ENCODE measurements around the gene STOML1.
A peak's percentile ranks its signal among the peaks of the same experiment; 100 is the strongest.

The STOML1 gene

DNA sequence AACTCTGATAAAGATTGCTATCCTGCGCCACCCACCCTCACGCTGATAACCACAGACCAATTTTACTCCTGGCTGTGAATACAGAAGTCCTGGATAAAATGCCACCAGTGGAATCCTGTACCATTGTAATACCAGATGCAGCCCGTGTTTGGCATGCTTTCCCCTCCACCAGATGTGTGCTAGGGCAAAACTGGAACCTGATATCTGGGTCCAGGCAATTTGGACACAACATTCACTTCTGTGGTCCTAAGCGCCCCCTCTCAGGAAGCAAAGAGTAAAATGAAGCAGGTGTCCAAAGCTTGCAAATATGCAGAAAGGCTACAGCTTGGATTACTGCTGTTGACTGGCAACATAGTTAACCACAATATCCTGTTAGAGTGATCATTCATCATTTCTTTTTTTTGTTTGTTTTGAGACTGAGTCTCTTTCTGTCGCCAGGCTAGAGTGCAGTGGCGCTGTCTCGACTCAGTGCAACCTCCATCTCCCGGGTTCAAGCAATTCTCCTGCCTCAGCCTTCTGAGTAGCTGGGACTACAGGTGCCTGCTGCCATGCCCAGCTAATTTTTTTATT lies 33.0 kb downstream of the STOML1 start:
- peak; percentile 4 for DNase-seq

DNA sequence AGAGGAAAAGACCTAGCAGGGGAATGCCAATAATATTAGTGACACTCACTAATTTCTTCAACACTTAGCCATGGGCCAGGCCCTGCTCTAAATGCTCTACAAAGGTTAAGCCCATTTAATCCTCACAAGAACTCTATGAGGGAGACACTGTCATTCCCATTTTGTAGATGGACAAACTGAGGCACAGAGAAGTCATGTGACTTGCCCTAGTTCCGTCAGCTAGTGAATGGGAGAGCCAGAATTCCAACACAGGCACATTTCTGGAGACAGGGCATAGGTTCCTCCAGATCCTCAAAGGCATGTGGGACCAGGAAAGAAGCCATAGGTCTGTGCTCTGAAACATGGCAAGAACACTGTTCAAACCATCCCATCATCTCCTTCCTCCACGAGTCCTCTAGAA lies 34.3 kb downstream of the STOML1 start:
- DNase-seq: no peak

GRCh38 chr15:73957276-73957675 lies 34.8 kb downstream of the STOML1 start:
- peak; percentile 7 for DNase-seq

DNA sequence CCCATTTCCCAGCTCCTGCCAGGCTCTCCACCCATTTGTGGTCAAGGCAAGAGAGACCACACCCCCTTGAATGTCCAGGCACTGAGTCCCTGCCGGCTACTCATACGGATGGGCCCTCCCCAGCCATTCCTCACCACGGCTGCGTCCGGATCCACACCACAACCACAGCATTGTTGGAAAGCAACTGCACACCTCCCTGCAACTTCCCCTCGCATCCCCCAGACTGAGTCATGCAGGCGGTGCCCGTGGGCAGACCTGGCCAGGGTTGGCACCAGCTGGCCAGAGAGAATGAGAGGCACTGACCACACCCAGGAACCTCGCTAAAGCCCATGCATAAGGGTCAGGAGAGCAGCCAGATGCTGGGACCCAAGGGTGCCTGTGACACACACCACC lies 35.4 kb downstream of the STOML1 start:
- DNase-seq: peak; percentile 83

DNA sequence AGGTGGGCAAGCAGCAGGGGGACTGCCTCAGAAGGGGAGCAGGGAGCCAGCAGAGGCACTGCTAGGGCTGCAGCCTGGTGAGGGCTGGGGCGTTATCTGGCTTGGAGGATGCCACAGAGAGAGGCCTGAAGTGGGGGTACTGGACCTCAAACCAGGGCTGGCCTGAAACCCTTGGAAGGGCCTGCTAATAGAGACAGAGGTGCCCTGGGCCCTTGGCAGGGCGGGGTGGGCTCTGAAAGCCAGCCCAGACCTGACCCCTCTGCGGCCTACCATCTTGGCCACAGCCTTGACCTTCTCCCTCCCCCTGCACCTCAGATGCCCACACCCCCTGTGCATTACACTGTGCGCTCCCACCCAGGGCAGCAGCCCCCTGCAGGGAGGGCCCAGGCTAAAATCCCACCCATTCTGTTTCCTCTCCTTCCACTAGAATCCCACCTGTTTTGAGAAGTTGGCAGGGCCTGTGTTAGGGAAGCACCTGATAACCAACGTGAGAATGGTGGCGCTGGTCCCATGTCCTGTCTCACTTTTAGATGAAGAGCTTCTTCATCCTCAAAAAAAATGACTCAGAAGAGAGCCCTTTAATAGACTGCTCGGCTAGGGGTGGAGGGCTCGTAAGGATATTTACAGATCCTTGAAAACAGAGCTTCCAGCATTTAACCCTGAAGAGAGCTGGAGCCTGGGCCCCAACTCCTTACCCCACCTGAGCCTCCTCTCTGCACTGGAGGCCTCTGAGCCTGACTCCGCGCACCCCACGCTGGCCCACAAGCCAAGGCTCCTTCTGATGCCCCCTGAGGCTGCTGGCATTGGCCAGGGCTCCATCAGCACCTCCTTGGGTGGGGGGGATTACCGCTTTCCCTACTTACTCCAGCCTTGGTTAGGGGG lies 36.0 kb downstream of the STOML1 start:
- no peak for DNase-seq

- DNase-seq: no peak
Measured at GRCh38 chr15:73955326-73955725, 36.8 kb downstream of the STOML1 start.

DNA sequence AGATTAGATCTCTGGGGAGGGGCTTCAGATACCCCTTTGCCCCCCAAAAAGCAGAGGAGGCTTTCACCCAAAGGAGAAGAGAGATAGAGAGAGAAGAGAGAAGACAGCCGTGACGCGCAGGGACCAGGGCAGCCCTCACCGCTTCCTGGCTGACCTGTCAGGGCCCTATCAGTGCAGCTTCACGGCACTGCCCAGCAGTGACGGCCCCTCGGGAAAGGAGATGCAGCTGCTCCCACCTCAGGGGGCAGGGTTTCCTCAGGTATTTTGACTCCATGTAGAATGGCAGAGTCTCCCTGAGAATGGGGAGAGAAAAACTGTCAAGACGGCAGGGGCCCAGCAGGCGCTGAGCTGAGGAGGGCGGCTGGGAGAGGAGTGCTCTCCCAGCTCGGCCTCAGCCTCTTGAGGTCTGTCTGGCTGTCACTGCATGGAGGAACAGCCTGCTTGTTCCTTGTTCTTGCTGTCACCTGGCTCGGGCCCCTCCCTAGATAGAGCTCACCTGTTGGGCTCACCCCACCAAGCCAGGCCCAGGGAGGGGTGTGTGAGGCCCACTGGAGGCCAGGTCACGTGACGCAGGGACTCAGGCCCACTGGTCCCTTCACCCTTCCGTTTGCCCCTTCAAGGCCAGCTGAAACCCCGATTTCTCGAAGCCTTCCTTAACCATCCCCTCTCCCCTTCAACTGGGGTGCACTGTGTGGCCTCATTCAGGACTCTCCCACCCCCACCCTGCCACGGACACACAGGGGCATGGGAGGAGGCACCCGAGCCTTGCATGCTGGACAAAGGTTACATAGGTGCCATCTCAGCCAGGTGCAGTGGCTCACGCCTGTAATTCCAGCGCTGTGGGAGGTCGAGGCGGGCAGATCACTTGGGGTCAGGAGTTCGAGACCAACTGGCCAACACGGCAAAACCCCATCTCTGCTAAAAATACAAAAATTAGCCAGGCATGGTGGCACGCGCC lies 37.6 kb downstream of the STOML1 start:
- no peak for DNase-seq

GRCh38 chr15:73952913-73953750 lies 39.0 kb downstream of the STOML1 start:
- no peak for DNase-seq

DNA sequence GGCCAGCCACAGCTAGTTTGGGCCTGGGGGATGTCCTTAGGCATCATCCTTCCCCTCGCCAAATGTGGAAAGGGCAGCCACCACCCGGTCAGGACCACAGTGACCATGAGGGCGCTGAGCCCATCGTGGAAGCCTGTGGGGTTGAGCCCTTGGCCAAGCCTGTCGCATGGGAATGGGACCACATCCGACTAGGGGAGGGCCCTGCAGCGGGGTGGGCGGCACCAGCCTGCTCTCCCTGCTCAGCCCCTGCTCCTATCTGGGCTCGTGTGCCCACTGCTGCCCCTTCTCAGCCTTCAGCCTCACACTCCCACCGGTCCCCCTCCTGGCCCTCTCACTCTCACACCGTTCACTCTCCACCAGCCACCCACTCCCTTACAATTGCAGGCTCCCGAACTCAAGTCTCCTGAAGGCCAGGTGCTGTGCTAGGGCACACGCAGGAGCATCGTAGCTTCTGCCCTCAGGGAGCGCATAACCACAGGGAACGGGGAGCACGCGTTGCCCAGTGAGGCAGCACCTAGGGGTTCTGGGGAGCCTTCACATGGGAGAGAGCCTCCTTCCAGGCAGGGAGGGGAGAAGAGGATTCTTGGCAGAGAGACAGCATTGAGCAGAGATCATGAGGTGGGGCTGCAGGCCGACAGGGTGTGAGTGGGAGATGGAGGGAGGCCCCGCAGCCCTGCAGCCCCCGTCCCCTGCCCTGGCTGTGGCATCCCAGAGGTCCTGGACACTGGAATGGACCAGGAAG lies 39.8 kb downstream of the STOML1 start:
- no peak for DNase-seq

DNA sequence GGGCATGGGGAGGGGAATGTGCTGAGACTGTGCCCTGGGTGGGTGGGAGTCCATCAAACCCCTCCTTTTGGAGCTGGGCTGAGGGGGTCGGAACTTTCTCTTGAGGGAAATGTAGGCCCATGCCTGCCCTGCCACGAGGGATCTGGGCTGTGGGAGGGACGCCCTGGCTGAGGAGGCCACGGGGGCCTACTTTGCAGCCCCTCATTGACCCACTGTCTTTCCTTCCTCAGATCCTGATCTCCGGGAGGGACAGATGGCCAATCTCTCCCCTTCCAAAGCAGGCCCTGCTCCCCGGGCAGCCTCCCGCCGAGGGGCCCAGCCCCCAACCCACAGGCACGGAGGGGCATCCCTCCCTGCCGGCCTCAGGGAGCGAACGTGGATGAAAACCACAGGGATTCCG lies 40.5 kb downstream of the STOML1 start:
- DNase-seq: no peak

DNA sequence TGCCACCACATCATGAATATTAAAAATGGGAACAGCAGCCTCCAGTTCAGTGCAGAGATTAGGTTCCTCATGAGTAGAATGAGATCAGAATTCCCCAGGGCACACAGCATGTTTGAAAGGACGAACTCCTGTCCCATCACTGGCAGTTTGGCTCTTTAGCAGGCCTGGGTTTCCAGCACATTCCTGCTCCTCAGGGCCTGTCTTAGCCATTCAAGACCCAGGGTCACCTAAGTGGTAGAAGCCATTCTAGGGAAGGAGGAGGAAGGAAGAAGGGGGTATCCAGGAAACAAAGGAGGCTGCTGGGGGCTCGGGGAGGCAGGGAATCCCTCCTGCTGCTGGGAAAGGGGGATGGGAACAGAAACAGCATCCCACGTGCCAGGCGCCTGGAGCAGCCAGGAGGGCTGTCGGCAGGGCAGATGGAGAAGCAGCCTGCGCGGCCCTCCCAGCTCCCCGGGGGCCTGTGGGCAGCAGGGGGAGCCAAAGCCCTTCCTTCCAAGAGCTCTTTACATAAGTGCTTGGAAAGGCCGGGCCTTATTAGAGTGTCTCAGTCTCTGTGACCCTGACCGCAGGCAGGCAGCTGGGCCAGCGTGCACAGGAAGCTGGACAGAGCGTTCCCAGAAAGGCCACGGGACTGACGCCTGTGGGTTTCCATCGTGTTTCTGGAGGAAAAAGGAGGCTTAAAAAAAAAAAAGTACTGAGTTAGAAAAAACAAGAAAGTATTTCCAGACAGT lies 41.1 kb downstream of the STOML1 start:
- peak; percentile 68 for DNase-seq

GRCh38 chr15:73950479-73950830 lies 41.6 kb downstream of the STOML1 start:
- no peak for DNase-seq

GRCh38 chr15:73949496-73949895 lies 42.6 kb downstream of the STOML1 start:
- DNase-seq: no peak

GRCh38 chr15:73948982-73949381 lies 43.1 kb downstream of the STOML1 start:
- DNase-seq: no peak

DNA sequence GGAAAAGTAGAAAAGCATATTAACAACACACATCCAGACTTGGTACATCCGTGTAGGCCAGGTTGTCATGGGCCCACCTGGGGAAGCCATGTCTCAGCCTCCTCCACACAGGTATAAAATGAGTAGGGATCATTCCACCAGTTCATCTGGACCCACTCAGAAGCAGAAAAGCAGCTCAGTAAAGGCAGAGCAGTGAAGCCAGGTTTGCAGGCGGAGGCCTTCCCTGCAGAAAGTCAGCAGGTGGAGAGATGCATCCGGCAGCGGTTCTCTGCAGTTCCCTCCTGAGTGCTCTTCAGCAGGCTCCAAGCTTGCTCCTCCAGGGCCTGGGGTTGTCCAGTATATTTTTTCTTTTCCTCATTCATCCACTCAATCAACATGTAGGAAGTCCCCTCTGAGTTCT lies 43.7 kb downstream of the STOML1 start:
- no peak for DNase-seq

- no peak for DNase-seq
Measured at GRCh38 chr15:73947651-73948050, 44.4 kb downstream of the STOML1 start.

GRCh38 chr15:73946795-73947370 lies 45.2 kb downstream of the STOML1 start:
- no peak for DNase-seq

DNA sequence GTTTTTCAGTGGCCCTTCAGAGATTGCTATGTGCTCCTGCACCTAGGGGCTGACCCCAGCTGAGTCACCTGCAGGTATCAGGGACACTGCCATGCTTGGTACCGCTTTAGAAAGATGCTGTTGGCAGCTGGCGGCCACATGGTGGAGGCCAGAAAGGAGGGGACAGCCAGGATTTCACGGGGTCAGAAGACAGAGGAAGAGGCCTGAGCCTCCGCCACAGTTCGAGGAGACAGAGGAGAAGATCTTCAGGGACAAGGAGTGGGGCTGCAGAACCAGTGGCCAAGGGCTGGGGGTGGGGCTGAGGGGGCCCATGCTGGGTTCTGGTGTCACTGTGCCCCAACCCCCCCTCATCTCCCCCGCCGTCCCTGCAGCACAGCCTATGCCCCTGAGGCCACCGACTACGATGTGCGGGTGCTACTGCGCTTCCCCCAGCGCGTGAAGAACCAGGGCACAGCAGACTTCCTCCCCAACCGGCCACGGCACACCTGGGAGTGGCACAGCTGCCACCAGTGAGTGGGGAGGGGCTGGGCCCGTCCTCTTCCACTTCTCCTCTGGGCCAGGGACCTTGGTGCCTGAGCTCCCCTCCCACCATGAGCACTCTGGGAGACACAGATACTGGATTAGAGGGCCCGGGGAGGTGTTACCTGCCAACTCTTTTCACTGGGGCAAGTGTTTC lies 45.9 kb downstream of the STOML1 start:
- no peak for DNase-seq

DNA sequence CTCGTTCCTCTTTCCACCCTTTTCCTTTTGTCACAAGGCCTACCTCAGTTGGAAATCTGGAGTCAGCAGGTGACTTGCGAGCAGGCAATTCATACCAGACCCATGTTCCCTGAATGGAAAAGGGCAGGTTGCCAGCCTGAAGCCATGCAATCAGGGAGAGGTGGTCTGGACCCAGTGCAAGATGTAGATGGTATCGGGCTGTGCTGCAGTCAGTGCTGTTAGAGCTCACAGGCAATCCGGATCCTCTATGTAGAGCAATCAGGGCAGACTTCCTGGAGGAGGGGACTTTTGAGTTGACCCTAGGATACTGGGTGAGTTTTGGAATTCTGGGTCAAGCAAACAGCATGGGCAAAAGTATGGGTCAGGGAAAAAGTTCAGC lies 47.0 kb downstream of the STOML1 start:
- no peak for DNase-seq

Measured in T1000 (cell line).